ENCODE measurements around the gene KLF6. TPM values are rescaled to one million over a fixed set of nuclear protein-coding genes. Genes with fewer than 3 reads are reported as not detected.

Gene KLF6
- total RNA-seq, 1 experiment from 2014 or later = 94.5 TPM

DNA sequence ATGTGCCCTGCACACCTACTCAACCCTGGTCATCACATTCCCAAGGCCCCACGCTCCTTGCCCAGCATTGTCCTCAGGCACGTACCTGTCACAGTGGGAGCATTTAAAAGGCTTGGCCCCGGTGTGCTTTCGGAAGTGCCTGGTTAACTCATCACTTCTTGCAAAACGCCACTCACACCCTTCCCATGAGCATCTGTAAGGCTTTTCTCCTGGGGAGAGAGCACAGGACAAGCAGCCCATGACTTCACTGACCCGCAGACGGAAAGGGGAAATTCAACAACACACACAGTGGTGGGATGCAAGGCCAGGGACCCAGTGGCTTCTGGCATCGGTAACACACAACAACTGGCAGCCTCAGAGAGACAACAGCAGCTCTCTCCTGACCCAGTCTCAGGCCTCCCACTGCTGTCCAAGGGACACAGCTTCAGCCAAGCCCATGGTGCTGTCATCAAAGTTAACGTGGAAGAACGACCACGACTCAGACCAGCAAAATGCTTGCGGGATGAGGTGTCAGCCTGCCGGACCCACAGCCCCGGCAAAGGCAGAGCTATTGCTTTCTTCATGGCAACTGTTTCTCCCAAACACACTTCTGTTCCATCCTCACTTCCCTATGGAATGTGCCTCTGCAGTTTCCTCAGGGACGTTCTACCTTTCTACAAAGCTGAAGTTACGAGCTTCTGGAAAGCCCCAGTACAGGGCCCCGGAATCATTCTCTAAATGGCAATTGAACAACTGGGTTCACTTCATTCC lies 4.8 kb downstream of the KLF6 start:
- Histone ChIP-seq H3K36me3 (ENCODE audit: low read depth, low read length) (peaks cover 70% of the 10 kb centered on the region), H3K27me3 (ENCODE audit: low read length) (no peaks in the 10 kb centered on the region), H3K9me2 (replicated peaks; ENCODE audit: low read length) (no peaks in the 10 kb centered on the region), H3K79me2 (ENCODE audit: low read length) (peaks cover 71% of the 10 kb centered on the region), H2AFZ (ENCODE audit: low read length) (no peak overlapping the region), H3K9me3 (ENCODE audit: low read length) (no peaks in the 10 kb centered on the region), H4K20me1 (ENCODE audit: low read length) (peaks cover 62% of the 10 kb centered on the region), H3K4me2 (ENCODE audit: low read length) (peak overlapping the region; percentile 88), H3K9ac (ENCODE audit: low read length) (peak overlapping the region; percentile 100), H3F3A (ENCODE audit: low read length, unreplicated experiment) (peaks cover 3% of the 10 kb centered on the region), H3K4me3 (ENCODE audit: low read length) (peak overlapping the region; percentile 96), H3K27ac (ENCODE audit: low read length) (peak overlapping the region; percentile 98), H3K4me1 (ENCODE audit: insufficient read depth, low read length) (peaks cover 60% of the 10 kb centered on the region)
- CTCF ChIA-PET = interaction anchor here (0.5 kb wide), 1 partner anchor 587 kb away, joined by 5 read pairs; no protein-coding TSS in a partner anchor
- no TSS peak for BruUV-seq (replicated peaks)
- intact Hi-C loops (cut with micrococcal nuclease) = loop anchor here (5.0 to 10.0 kb wide), 3 partner anchors 502 to 895 kb away; no protein-coding TSS in a partner anchor
- no peak for TF ChIP-seq EZH2phosphoT487 (IDR thresholded peaks at IDR 0.05; ENCODE audit: borderline replicate concordance, low read length)
- ATAC-seq = peak; percentile 2; the same call in 1 of the 2 replicates
- DNase-seq = peak; percentile 61
- POLR2A ChIA-PET (ENCODE audit: unreplicated experiment) = interaction anchor here (0.7 kb wide), 1 partner anchor 48 kb away, joined by 3 read pairs; no protein-coding TSS in a partner anchor

DNA sequence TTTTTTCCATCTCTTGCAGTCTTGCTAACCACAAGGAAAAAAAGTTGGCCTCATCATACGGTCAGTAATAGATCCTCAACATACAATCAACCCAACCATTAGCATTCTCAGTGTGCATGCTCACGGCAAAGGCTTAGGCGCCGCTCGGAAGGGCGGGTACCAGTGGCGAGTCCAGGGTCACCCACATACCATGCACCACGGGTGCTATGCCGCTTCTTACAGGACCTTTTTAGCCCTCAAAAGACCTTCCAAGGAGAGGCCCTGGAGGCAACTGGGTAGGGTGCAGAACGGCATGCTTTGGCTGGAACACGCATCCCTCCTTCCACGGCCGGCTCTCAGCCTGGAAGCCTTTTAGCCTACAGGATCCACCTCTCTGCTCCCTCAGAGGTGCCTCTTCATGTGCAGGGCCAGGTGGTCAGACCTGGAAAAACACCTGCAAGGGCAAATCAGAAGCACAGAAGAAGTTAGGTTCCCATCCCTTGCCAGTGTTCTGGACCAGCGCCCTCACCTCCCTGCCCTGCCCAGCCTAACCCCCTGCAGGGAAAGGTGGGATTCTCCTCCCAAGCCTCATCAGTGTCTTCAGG lies 5.8 kb downstream of the KLF6 start:
- intact Hi-C loops (cut with micrococcal nuclease) = loop anchor here (5.0 kb wide), 2 partner anchors 532 to 582 kb away; no protein-coding TSS in a partner anchor
- CTCF ChIA-PET = no interaction called here
- H3K9ac ChIP-seq (ENCODE audit: low read length) = peak overlapping the region; percentile 100

DNA sequence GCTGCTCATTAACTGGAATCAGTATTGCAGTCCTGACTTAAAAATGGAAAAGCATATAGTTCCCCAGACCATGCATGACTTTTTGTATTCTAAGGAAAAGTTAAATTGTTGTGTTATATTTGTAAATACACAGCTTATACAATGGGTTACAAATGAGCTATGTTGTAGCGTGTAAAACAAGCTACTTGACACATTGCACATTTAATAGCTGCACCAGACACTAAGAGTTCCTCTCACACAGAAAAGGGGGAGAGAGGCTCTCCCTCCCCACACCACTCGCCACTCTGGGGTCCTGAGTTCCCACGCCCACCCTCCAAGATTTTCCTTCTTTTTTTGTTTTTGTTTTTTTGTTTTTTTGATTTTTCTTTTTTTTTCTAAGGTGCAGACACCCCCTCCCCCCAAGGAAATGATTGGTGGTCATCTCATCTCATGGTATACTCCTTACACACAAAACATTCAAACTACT lies 6.3 kb downstream of the KLF6 start:
- no peaks in the 10 kb centered on the region for H3K27me3 ChIP-seq (ENCODE audit: low read length)
- DNase-seq (no peak), ATAC-seq (no peak)
- ChIA-PET CTCF (no interaction called here), POLR2A (ENCODE audit: unreplicated experiment) (no interaction called here)
- H3K79me2 ChIP-seq (ENCODE audit: low read length) = peaks cover 58% of the 10 kb centered on the region
- intact Hi-C loops (cut with micrococcal nuclease) = loop anchor here (5.0 kb wide), 2 partner anchors 531 to 581 kb away; no protein-coding TSS in a partner anchor
- BruUV-seq (replicated peaks) = no TSS peak
- peaks cover 64% of the 10 kb centered on the region for H3K36me3 ChIP-seq (ENCODE audit: low read depth, low read length)
- H2AFZ ChIP-seq (ENCODE audit: low read length) = no peak overlapping the region
- H3K9me2 ChIP-seq (replicated peaks; ENCODE audit: low read length) = no peaks in the 10 kb centered on the region
- peaks cover 65% of the 10 kb centered on the region for H3K4me1 ChIP-seq (ENCODE audit: insufficient read depth, low read length)
- peaks cover 55% of the 10 kb centered on the region for H4K20me1 ChIP-seq (ENCODE audit: low read length)
- peak overlapping the region; percentile 98 for H3K27ac ChIP-seq (ENCODE audit: low read length)
- H3K9me3 ChIP-seq (ENCODE audit: low read length) = no peaks in the 10 kb centered on the region
- H3K9ac ChIP-seq (ENCODE audit: low read length) = no peak overlapping the region
- H3F3A ChIP-seq (ENCODE audit: low read length, unreplicated experiment) = peaks cover 3% of the 10 kb centered on the region
- TF ChIP-seq CTCF (conservative IDR thresholded peaks at IDR 0.05; ENCODE audit: low read depth, low read length) (no peak), EZH2 (IDR thresholded peaks at IDR 0.05; ENCODE audit: low read length, unreplicated experiment) (no peak), EZH2phosphoT487 (IDR thresholded peaks at IDR 0.05; ENCODE audit: borderline replicate concordance, low read length) (no peak)
- H3K4me3 ChIP-seq (ENCODE audit: low read length) = peak overlapping the region; percentile 96
- H3K4me2 ChIP-seq (ENCODE audit: low read length) = peak overlapping the region; percentile 88

More for the DNA sequence above, 5.8 kb downstream of the KLF6 start:
- H3K9me2 ChIP-seq (replicated peaks; ENCODE audit: low read length) = no peaks in the 10 kb centered on the region
- ATAC-seq = no peak
- H3K4me3 ChIP-seq (ENCODE audit: low read length) = peak overlapping the region; percentile 96
- H3K27me3 ChIP-seq (ENCODE audit: low read length) = no peaks in the 10 kb centered on the region
- no peak for DNase-seq
- H3K4me2 ChIP-seq (ENCODE audit: low read length) = peak overlapping the region; percentile 88
- H3K36me3 ChIP-seq (ENCODE audit: low read depth, low read length) = peaks cover 69% of the 10 kb centered on the region
- BruUV-seq (replicated peaks) = no TSS peak
- peaks cover 63% of the 10 kb centered on the region for H3K79me2 ChIP-seq (ENCODE audit: low read length)
- peaks cover 65% of the 10 kb centered on the region for H3K4me1 ChIP-seq (ENCODE audit: insufficient read depth, low read length)
- no peak for TF ChIP-seq CTCF (conservative IDR thresholded peaks at IDR 0.05; ENCODE audit: low read depth, low read length)
- no peak for TF ChIP-seq EZH2 (IDR thresholded peaks at IDR 0.05; ENCODE audit: low read length, unreplicated experiment)
- TF ChIP-seq EZH2phosphoT487 (IDR thresholded peaks at IDR 0.05; ENCODE audit: borderline replicate concordance, low read length) = no peak
- H2AFZ ChIP-seq (ENCODE audit: low read length) = no peak overlapping the region
- POLR2A ChIA-PET (ENCODE audit: unreplicated experiment) = no interaction called here
- H3F3A ChIP-seq (ENCODE audit: low read length, unreplicated experiment) = peaks cover 3% of the 10 kb centered on the region
- H4K20me1 ChIP-seq (ENCODE audit: low read length) = peaks cover 61% of the 10 kb centered on the region
- no peaks in the 10 kb centered on the region for H3K9me3 ChIP-seq (ENCODE audit: low read length)
- peak overlapping the region; percentile 98 for H3K27ac ChIP-seq (ENCODE audit: low read length)

Measured in PC-3 (cell line).